GM12892 (cell line): ENCODE data around the gene MSGN1.

Source experiments
- DNase-seq: peaks from one replicate; pipeline ENCODE4 v3.0.0; 2011; ENCODE audit not compliant: insufficient read length
- FAIRE-seq: peaks from 2 replicates; lab custom pipeline; 2011; peaks lifted over from hg19 to GRCh38; lab: Jason Lieb, UNC
- POLR2A ChIP-seq: IDR thresholded peaks from 2 replicates; pipeline ENCODE4 v1.6.1; 2011; ENCODE audit warnings: low read depth, low read length, control low read depth
- POLR2AphosphoS5 ChIP-seq: IDR thresholded peaks from 2 replicates; pipeline ENCODE4 v1.6.1; 2011; ENCODE audit warnings: low read depth, low read length, control low read depth
- TAF1 ChIP-seq: IDR thresholded peaks from 2 replicates; pipeline ENCODE4 v1.6.1; 2011; ENCODE audit warnings: low read depth, mild to moderate bottlenecking, control low read depth, low read length, borderline replicate concordance

MSGN1 gene

GRCh38 chr2:17853799-17854198 is 37.5 kb downstream of the MSGN1 start:
- FAIRE-seq (no peak), DNase-seq (no peak)
- no peak for TF ChIP-seq POLR2AphosphoS5
- TF ChIP-seq POLR2A = no peak
- TF ChIP-seq TAF1 = no peak

- TF ChIP-seq POLR2A (no peak), TAF1 (no peak), POLR2AphosphoS5 (no peak)
- DNase-seq = no peak
- no peak for FAIRE-seq
Measured at GRCh38 chr2:17857021-17857420, 40.8 kb downstream of the MSGN1 start.

- DNase-seq (no peak), FAIRE-seq (no peak)
- TF ChIP-seq POLR2AphosphoS5 = no peak
- no peak for TF ChIP-seq TAF1
- no peak for TF ChIP-seq POLR2A
Measured at GRCh38 chr2:17858064-17858463, 41.8 kb downstream of the MSGN1 start.

GRCh38 chr2:17863539-17863938 is 47.3 kb downstream of the MSGN1 start:
- FAIRE-seq = no peak
- no peak for DNase-seq
- TF ChIP-seq POLR2A = no peak
- TF ChIP-seq TAF1 = no peak
- no peak for TF ChIP-seq POLR2AphosphoS5

- TF ChIP-seq TAF1 (no peak), POLR2AphosphoS5 (no peak), POLR2A (no peak)
- FAIRE-seq (no peak), DNase-seq (no peak)
Measured at GRCh38 chr2:17864676-17865075, 48.4 kb downstream of the MSGN1 start.

GRCh38 chr2:17867133-17867532 is 50.9 kb downstream of the MSGN1 start:
- TF ChIP-seq POLR2AphosphoS5 = no peak
- TF ChIP-seq POLR2A = no peak
- no peak for TF ChIP-seq TAF1
- DNase-seq (no peak), FAIRE-seq (no peak)
